NCI-H1417 (cell line): ENCODE data around the gene TTLL4.

Experiments used
- DNase-seq, 3 experiments: peaks; one replicate each; lab custom pipeline; 2025; lab: John Stamatoyannopoulos, UW

Gene TTLL4

DNA sequence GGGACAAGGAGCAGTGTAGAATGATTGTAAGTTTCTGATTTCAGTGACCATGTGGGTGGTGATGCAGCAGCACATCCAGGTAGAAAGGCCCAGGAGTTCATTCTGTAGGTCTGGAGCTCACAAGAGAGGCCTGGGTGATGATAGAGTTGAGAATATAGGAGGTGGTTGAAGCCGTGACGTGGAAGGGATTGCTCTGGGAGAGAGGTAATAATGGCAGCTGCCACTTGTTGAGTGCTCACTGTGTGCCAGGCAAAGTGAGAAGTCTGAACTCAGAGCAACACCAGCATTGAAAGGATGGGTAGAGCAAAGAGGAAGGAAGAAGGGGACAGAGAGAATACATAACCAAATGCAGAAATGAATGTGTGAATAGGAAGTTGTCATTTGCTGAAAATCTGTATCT lies 3.3 kb downstream of the TTLL4 start:
- no peak for DNase-seq

DNA sequence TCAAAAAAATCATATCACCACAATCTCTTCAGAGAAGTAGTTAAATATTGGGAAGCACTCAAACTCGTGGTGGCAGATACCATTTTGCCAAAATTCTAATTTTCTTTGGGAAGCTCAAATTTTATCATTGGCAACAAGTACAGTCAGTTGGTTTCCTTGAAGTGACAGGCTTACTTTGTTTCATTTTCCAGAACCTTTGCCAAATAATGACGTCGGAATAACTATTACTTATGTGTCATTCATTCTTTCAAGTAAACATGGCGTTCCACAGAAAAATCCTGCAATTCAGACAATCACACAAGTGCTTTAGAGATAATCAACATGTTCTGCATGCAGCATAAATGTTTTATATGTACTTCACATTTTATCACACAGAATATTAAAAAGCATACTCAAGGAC lies 5.4 kb downstream of the TTLL4 start:
- DNase-seq: no peak

DNA sequence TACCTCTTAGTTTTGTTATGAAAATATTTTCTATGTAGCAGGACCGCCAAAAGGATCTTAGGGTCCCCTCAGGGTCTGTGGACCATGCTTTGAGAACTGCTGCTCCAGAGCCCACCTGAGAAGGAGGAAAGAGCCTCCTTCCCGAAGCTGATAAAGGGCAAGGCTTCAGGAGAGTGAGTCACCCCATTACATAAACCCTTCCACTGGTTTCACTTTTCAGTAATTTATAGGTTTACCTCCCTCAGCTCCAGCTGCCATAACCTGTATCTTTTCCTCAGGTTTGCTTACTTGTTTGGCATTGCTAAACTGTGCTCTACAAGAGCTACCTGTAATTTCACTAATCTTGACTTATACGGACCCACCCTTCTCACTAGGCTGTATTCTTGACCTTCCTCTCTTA lies 6.6 kb downstream of the TTLL4 start:
- no peak for DNase-seq

DNA sequence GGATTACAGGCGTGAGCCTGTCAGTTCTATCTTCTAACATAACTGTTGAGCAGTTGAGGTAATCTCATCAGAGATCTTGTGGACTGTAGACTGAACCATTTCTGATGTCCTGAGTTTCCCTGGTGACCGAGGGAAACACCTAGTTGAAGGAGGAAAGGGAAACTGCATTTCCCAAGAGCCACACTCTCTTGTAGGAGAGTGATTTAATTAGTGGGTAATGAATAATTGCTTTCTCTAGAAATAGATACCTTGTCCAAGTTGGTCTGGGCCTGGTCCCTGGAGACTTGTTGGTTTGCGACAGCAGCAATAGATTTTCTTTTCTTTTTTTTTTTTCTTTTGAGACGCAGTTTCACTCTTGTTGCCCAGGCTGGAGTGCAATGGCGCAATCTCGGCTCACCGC lies 7.4 kb downstream of the TTLL4 start:
- DNase-seq: no peak

DNA sequence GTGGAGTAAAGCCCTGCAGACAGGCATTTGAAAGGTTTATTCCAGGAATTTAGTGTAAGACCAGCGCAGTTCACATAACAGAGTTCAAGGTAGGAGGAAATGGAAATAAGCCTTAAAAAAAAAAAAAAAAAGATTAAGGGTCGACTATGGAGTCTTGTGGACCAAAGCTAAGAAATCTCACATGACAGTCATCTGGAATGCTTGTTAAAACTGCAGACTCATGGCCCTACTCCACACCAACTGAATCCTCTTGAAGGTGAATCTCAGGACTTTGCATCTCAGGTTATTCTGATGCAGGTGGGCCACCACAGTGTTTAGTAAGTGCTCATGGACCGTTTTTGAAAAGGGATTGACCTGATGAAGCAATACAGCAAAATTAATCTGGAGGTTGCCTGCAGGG lies 8.8 kb downstream of the TTLL4 start:
- peak in 1 of 3 experiments; percentile 9 for DNase-seq

DNA sequence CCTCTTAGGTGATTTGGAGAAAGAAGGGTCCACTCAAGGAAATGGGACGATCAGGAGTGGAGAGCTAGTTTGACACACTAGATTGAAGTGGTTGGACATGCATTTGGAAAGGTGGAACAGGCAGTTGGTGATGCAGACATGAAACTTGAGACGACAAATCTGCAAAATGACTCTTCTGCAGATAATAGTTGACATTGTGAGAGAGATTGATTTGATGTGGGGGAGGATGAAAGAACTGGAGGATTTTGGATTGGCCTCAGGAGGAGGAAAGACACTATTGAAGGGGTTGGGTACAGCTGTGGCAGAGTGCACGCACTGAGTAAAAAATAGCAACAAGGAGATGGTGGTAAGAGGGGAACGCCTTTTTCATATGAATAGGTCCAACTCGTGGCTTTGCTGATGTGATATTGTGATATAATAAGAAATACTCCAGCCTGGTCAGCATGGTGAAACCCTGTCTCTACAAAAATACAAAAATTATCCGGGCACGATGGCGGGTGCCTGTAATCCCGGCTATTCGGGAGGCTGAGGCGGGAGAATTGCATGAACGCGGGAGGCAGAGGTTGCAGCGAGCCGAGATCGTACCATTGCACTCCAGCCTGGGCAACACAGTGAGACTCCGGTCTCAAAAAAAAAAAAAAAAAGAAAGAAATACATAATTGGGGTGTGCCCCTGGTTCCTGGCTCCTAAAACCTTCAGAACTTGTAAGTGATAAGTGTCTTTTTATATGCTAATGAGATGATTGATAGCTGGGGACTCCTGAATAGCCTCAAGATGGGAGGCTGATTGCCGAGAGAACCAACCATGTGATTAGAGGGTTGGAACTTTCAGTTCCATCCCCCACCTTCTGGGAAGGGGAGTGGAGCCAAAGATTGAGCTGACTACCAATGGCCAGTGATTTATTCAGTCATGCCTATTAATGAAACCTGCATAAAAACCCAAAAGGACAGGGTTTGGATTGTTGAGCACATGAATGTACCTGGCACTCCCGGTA lies 9.7 kb downstream of the TTLL4 start:
- DNase-seq: peak in 1 of 3 experiments; percentile 84

DNA sequence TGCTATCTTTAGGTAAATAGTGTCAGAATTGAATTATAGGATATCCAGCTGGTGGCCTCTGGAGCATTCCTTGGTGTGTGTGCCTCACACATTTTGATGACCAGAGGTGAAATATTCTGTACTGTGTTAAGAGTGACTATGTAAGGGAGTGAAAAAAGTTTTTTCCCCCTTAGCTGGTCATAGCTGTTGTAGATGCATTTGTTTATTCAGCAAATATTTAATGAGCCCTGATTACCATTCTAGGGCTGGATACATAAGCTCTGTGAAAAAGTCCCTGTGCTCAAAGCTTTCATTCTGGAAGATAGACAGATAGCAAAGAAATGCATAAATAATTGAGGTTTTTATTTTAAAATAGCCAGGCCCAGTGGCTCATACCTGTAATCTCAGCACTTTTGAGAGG lies 10.9 kb downstream of the TTLL4 start:
- no peak for DNase-seq

DNA sequence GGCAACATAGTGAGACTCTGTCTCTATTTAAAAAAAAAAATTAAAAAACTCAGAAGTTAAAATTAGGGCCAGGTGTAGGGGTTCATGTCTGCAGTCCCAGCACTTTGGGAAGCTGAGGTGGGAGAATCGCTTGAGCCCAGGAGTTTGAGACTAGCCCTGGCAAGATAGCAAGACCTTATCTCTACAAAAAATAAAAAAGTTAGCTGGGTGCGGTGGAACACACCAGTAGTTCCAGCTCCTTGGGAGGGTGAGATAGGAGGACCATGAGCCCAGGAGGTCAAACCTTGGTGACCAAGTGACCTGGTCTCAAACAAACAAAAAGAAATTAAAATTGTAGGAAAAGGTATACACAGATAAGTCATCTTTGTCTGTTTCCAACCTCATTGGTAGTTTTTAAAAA lies 11.3 kb downstream of the TTLL4 start:
- DNase-seq: no peak

DNA sequence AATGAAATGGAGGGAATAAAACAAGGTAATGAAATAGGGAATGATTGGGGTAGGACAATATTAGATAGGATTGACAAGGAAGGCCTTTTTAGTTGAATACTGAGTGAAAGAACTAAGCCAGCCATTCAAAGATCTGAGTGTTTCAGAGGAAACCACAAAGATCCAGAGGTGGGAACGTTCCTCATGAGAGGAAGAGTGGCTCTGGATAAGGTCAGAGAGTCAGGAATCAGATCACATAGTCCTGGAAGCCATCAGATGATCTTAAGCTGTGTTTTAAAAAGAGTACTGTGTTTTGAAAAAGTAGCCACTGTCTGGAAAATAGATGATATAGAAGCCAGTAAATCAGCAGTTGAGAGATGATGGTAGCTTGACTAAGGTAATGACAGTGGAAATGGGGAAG lies 11.8 kb downstream of the TTLL4 start:
- DNase-seq: no peak

DNA sequence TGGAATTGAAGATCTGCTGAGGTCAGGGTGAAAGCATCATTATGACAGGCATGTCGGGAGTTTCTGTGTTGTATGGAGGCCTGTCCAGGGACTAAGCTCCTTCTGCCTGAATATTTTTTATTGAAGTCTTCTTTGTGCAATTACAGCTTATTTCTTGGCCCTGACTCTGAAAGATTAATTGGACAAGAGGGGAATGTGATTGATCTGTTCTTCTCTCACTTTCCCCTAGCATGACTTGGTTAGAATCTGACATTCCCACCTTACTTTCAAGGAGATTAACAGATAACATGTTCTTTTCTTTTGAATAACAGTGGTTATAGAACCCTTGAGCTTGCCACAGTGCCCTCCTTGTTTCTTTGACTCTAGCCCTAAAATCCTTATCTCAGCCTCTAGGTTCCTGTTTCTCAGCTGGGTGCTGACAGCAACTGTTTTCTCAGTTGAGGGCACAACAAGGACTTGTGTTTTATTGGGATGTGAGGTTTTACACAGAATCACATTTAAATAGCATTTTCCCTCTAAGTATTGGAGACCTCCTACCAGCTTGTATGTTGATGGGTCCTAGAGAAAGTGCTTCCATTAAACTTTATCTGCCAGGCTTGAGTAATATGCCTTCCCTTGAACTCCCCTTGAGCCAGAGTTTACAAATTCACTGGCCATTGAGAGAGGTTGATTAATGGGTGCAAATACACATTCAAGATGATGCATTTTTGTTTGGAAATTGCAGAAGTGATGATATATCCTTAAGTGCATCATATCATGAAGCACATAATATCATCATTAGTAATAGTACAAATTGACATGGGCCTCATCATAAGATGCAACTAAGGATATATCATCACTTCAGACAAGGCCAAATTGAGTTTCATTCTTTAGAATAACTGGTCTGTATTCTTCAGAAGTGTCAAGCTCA lies 12.5 kb downstream of the TTLL4 start:
- no peak for DNase-seq

DNA sequence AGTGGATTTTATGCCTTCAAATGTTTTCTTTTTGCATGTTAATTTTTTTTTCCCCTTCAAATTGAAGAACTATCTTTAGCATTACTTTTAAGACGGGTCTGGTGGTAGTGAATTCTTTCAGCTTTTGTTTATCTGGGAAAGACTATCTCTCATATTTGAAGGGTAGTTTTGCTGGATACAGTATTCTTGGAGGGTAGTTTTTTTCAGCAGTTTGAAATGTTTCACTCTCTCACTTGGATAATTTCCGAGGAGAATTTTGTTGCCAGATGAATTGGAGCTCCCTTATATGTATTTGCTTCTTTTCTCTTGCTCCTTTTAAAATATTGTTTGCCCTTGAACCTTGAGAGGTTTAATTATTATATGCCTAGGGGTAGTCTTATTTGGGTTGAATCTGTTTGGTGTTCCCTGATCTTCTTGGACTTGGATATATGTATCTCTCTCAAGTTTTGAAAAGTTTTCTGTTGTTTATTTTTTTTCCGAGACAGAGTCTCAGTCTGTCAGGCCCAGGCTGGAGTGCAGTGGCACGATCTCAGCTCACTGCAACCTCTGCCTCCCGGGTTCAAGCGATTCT lies 15.5 kb downstream of the TTLL4 start:
- no peak for DNase-seq

DNA sequence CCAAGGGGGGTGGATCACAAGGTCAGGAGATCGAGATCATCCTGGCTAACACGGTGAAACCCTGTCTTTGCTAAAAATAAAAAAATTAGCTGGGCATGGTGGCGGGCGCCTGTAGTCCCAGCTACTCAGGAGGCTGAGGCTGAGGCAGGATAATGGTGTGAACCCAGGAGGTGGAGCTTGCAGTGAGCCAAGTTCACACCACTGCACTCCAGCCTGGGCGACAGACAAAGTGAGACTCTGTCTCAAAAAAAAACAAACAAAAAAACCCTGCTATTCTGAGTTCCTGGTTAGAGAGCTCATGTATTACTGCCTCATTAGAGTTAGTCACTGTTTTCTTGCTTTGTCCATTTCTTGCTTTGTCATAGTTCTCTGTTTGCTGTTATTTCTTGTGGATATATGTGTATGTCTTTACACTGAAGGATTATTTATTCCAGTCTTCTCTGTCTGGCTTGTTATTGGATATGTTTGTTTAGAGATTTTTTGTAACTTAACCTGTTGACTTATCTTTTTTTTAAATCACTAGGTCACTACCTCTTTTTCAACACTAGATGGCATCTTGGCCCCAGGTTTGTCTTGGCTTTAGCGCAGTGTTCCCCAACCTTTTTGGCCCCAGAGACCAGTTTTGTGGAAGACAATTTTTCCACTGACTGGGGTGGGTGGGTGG lies 17.0 kb downstream of the TTLL4 start:
- DNase-seq: peak in 1 of 3 experiments; percentile 7

DNA sequence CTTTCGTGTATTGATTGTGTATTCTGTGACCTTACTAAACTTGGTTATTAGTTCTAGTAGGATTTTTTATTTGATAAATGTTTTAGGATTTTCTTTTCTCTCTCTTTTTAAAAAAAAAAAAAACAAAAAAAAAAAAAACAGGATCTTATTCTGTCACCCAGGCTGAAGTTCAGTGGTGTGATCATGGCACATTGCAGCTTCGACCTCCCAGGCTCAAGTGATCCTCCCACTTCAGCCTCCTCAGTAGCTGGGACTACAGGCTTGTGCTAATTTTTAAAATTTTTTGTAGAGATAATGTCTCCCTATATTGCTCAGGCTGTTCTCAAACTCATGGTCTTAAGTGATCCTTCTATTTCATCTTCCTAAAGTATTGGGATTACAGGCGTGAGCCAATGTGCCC lies 19.0 kb downstream of the TTLL4 start:
- DNase-seq: no peak

DNA sequence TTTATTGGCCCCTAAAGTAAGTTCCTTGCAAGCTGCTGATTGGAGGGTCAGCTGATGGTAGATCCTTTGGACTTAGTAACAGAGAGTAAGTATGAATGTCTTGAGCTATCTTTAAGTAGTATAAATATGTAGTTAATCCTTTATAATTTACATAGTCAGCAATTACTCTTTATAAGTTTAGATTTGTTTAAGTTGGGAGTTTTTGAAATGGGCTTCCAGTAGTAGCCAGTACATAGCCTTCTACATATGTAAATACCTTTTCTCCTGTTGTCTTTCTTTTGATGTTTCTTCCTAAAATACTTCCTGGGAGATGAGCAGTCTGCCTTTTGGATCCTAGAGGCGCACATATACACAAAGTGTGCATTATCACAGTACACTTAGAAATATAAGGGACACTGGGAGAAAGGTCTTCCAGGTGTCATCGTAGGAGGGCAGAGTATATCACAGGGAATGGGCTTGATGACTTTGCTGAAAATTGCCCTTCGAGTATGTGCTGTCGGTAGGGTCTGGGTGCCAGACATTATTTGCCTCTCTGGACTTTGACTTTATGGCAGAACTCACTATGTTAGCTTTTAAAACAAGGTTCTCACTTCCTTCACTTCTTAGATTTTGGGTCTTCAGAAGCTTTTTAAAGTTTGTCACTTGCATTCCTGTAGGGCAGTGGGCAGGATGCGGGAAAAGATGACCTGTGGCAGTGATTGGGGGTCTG lies 21.6 kb downstream of the TTLL4 start:
- DNase-seq: no peak

DNA sequence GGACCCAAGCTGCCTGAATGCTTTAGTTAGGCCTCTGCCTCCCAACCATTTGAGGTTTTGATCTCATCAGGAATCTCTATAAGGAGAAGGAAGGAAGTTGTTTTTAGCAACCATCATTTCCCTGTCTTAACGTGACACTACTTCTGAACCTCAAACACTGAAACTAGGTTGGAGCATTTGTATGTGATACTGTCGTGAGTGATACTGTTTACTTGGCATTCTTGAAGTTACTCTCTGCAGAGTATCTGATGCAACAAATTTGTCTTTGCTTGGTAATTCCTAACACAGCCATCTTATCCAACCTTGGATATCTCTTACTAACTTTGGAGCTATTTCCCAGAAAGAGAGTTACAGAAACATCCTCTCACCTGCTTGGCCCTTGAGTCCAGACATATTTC lies 22.1 kb downstream of the TTLL4 start:
- no peak for DNase-seq

DNA sequence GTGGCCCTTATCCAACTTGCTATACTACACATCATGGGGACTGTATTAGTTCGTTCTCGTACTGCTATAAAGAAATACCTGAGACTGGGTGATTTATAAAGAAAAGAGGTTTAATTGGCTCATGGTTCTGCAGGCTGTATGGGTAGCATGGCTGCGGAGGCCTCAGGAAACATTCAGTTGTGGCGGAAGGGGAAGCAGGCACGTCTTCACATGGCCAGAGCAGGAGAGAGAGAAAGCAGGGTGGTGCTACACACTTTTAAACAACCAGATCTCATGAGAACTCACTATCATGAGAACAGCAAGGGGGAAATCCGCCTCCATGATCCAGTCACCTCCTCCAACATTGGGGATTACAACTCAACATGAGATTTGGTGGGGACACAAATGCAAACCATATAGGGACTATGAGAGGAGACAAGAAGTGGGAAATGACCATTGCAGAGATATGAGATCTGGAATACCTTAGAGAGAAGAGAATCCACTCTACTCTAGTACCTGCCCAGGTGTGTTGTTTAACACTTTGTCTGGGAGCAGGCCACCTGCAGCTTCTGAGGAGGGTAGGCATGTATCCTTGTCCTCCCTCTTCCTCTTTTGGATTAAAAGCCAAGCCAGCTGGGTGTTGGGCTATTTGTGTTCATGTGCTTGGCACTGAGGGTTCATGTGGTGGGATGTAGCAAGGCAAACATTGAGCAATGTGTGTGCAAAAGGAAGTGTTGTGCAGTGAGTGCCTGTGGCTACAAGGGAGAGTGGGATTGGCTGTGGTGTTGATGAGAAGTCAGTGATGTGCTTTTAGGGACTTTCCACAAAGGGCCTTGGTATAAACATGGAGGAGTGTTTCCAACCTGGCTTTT lies 22.8 kb downstream of the TTLL4 start:
- no peak for DNase-seq

DNA sequence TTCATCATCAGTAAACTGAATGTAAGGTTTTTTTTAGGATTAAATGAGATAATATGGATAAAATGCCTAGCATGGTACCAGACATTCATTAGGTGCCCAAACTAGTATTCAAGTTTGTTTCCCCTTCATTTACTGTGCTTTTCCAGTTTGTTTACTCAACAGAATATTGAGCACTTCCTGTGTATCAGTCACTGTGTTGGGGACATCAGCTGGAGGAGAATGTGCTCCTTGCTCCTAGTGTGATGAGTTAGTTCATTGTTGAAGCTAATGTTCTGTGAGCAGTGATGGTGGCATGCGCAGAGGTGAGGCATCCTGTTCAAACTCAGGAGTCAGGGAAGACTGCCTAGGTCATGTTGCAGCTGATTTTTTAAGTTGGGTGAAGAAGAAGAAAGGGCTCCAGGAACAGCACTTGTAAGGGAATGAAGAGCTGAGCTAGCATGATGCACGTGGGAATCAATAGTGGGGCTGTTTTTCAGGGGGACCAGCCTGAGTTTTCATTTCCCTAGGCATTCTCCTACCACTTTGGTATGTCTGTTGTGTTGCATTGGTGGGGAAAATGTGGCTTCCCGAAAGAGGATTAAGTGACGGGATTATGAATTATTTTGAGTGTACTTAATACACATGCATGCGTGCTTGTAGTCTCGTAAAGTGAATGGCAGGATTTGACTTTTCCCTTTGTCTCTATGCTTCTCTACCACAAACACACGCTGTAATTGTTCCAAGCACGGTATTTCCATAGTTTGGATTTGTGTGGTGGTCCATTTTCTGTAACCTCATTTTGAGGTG lies 23.7 kb downstream of the TTLL4 start:
- DNase-seq: no peak

DNA sequence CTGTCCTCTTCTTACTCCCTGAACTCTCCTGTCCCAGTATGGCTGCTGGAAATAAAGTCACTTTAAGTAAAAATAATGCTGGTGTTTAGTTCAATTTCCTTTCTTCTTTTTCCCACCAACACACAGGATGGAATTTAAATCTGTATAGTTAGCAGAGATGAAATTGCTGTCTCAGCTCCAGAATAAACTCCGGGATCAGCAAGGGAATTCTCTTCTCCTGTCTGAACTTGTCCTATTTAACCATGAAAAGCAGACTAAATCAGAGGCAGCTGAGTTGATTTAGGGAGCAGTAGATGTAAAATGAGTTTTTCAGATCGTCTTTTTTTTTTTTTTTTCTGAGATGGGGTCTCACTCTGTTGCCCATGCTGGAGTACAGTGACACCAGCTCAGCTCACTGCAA lies 25.9 kb downstream of the TTLL4 start:
- no peak for DNase-seq

DNA sequence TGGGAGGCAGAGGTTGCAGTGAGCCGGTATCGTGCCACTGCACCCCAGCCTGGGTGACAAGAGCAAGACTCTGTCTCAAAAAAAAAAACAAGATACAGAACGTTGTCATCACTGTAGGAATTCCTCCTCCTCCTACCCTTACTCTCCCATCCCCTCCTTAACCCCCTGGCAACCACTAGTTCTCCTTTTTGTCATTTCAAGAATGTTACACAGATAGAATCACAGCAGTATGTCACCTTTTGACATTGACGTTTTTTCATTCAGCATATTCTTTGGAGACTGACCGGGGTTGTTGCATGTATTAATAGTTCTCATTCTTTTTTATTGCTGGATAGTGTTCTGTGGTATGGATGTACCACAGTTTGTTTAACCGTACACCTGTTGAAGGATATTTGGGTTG lies 32.4 kb downstream of the TTLL4 start:
- no peak for DNase-seq

DNA sequence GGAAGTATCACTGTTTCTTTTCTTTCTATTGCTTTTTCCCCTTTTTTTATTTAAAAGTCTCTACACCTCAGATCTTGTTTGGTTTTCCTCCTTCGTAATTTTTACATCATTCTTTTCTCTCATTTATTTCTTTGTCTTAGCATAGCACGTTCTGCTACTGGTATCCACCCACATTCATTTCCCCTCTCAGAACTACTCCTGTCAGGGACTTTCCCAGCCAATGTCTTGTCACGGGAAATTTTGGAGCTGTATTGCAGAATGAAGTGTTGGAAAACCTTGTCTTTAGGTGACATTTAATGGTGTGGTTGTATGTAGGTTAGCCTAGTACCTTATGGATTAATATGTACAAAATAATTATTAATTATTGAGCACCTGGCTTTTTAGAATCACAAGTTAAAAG lies 34.0 kb downstream of the TTLL4 start:
- no peak for DNase-seq
